Anterior cingulate cortex (tissue), 58 donors: ENCODE measurements around the gene SMPD3.

Experiments
- DNase-seq, 58 donors: peaks; one replicate each; lab custom pipeline; 2025; lab: John Stamatoyannopoulos, UW

SMPD3 gene

GRCh38 chr16:68473358-68474070 is 25.2 kb upstream of the SMPD3 start:
- no peak for DNase-seq

GRCh38 chr16:68472581-68472980 is 24.3 kb upstream of the SMPD3 start:
- DNase-seq = no peak

- peak in 26 of 58 donors; percentile 6 to 59 (median 28) for DNase-seq
Measured at GRCh38 chr16:68470461-68471150, 22.3 kb upstream of the SMPD3 start.

GRCh38 chr16:68469796-68470460 is 21.6 kb upstream of the SMPD3 start:
- DNase-seq = no peak

- no peak for DNase-seq
Measured at GRCh38 chr16:68468842-68469241, 20.5 kb upstream of the SMPD3 start.

- no peak for DNase-seq
Measured at GRCh38 chr16:68466174-68466573, 17.9 kb upstream of the SMPD3 start.

GRCh38 chr16:68463904-68464303 is 15.6 kb upstream of the SMPD3 start:
- DNase-seq = no peak

GRCh38 chr16:68460067-68460466 is 11.8 kb upstream of the SMPD3 start:
- DNase-seq = no peak

GRCh38 chr16:68459457-68459856 is 11.1 kb upstream of the SMPD3 start:
- DNase-seq = no peak

GRCh38 chr16:68458551-68458950 is 10.2 kb upstream of the SMPD3 start:
- DNase-seq = no peak

- DNase-seq = no peak
Measured at GRCh38 chr16:68458101-68458500, 9.8 kb upstream of the SMPD3 start.

GRCh38 chr16:68455631-68456030 is 7.3 kb upstream of the SMPD3 start:
- DNase-seq = no peak

GRCh38 chr16:68454920-68455435 is 6.7 kb upstream of the SMPD3 start:
- no peak for DNase-seq

GRCh38 chr16:68453816-68454215 is 5.5 kb upstream of the SMPD3 start:
- DNase-seq = no peak

- no peak for DNase-seq
Measured at GRCh38 chr16:68452176-68452575, 3.9 kb upstream of the SMPD3 start.

- DNase-seq = no peak
Measured at GRCh38 chr16:68451676-68452075, 3.4 kb upstream of the SMPD3 start.

GRCh38 chr16:68450741-68451255 is 2.5 kb upstream of the SMPD3 start:
- DNase-seq = no peak

- peak in 3 of 58 donors; percentile 52 to 63 (median 52) for DNase-seq
Measured at GRCh38 chr16:68447653-68448359, 502 bp downstream of the SMPD3 start.

- peak in 8 of 58 donors; percentile 5 to 43 (median 18) for DNase-seq
Measured at GRCh38 chr16:68446681-68447652, 1.3 kb downstream of the SMPD3 start.
